ENCODE results near the gene PIGV.
"Not testable (repeated sequence)": the region's sequence is repeated elsewhere in the genome, so short reads cannot be mapped to it uniquely, and the experiment has no call there.

Gene PIGV

GRCh38 chr1:26831546-26832248 is 43.9 kb downstream of the PIGV start:
- no peak overlapping the region for H3K4me3 ChIP-seq (replicated peaks; ENCODE audit: low read depth, low read length)
- TF ChIP-seq CTCF (IDR thresholded peaks at IDR 0.05; ENCODE audit: low read depth, low read length, missing control alignments): no peak
- DNase-seq (ENCODE audit: extremely low read depth, low read depth): no peak

- no peak overlapping the region for H3K4me3 ChIP-seq (replicated peaks; ENCODE audit: low read depth, low read length)
- DNase-seq (ENCODE audit: extremely low read depth, low read depth): no peak
- TF ChIP-seq CTCF (IDR thresholded peaks at IDR 0.05; ENCODE audit: low read depth, low read length, missing control alignments): no peak
These were observed 44.7 kb downstream of the PIGV start for GRCh38 chr1:26832249-26832960.

GRCh38 chr1:26833432-26834405 is 46.0 kb downstream of the PIGV start:
- no peak for DNase-seq (ENCODE audit: extremely low read depth, low read depth)
- no peak overlapping the region for H3K4me3 ChIP-seq (replicated peaks; ENCODE audit: low read depth, low read length)
- TF ChIP-seq CTCF (IDR thresholded peaks at IDR 0.05; ENCODE audit: low read depth, low read length, missing control alignments): no peak

- not testable (repeated sequence) for H3K4me3 ChIP-seq (replicated peaks; ENCODE audit: low read depth, low read length); DNase-seq (ENCODE audit: extremely low read depth, low read depth)
These were observed 49.9 kb downstream of the PIGV start for GRCh38 chr1:26837665-26838064.

- DNase-seq (ENCODE audit: extremely low read depth, low read depth): no peak
- TF ChIP-seq CTCF (IDR thresholded peaks at IDR 0.05; ENCODE audit: low read depth, low read length, missing control alignments): no peak
- no peak overlapping the region for H3K4me3 ChIP-seq (replicated peaks; ENCODE audit: low read depth, low read length)
These were observed 51.0 kb downstream of the PIGV start for GRCh38 chr1:26838474-26839338.

- H3K4me3 ChIP-seq (replicated peaks; ENCODE audit: low read depth, low read length): no peak overlapping the region
- no peak for TF ChIP-seq CTCF (IDR thresholded peaks at IDR 0.05; ENCODE audit: low read depth, low read length, missing control alignments)
- no peak for DNase-seq (ENCODE audit: extremely low read depth, low read depth)
These were observed 51.6 kb downstream of the PIGV start for GRCh38 chr1:26839339-26839722.
